ENCODE results near the gene CDKAL1. TPM values are rescaled to one million over a fixed set of nuclear protein-coding genes. Genes with fewer than 3 reads are reported as not detected.

The CDKAL1 gene
- total RNA-seq, 1 donor, result 26.8 TPM

- DNase-seq (ENCODE audit: low read depth), result no peak
- H3K4me3 ChIP-seq (ENCODE audit: low read depth, low read length), result no peak overlapping the region
- no peak for TF ChIP-seq CTCF (IDR thresholded peaks at IDR 0.05; ENCODE audit: insufficient read depth, low read depth, low read length)
Measured at GRCh38 chr6:21132446-21132845, 598.2 kb downstream of the CDKAL1 start.

GRCh38 chr6:21132856-21133838 is 598.9 kb downstream of the CDKAL1 start:
- DNase-seq (ENCODE audit: low read depth), result no peak

GRCh38 chr6:21133901-21134300 is 599.6 kb downstream of the CDKAL1 start:
- no peak overlapping the region for H3K4me3 ChIP-seq (ENCODE audit: low read depth, low read length)
- no peak for TF ChIP-seq CTCF (IDR thresholded peaks at IDR 0.05; ENCODE audit: insufficient read depth, low read depth, low read length)
- DNase-seq (ENCODE audit: low read depth), result no peak

More at GRCh38 chr6:21132856-21133838, 598.9 kb downstream of the CDKAL1 start:
- TF ChIP-seq CTCF (IDR thresholded peaks at IDR 0.05; ENCODE audit: insufficient read depth, low read depth, low read length), result no peak
- no peak overlapping the region for H3K4me3 ChIP-seq (ENCODE audit: low read depth, low read length)

- no peak for DNase-seq (ENCODE audit: low read depth)
- no peak for TF ChIP-seq CTCF (IDR thresholded peaks at IDR 0.05; ENCODE audit: insufficient read depth, low read depth, low read length)
- H3K4me3 ChIP-seq (ENCODE audit: low read depth, low read length), result no peak overlapping the region
Measured at GRCh38 chr6:21134356-21134755, 600.1 kb downstream of the CDKAL1 start.

GRCh38 chr6:21135484-21136013 is 601.3 kb downstream of the CDKAL1 start:
- no peak for TF ChIP-seq CTCF (IDR thresholded peaks at IDR 0.05; ENCODE audit: insufficient read depth, low read depth, low read length)
- DNase-seq (ENCODE audit: low read depth), result no peak
- H3K4me3 ChIP-seq (ENCODE audit: low read depth, low read length), result no peak overlapping the region

- peak; percentile 71 for DNase-seq (ENCODE audit: low read depth)
- TF ChIP-seq CTCF (IDR thresholded peaks at IDR 0.05; ENCODE audit: insufficient read depth, low read depth, low read length), result no peak
Measured at GRCh38 chr6:21137700-21138335, 603.6 kb downstream of the CDKAL1 start.

More at GRCh38 chr6:21137700-21138335, 603.6 kb downstream of the CDKAL1 start:
- H3K4me3 ChIP-seq (ENCODE audit: low read depth, low read length), result no peak overlapping the region

All from fibroblast of villous mesenchyme (primary cell).